Neural progenitor cell (in vitro differentiated cells): Measurements from ENCODE around the gene ADI1. TPM values are rescaled to one million over a fixed set of nuclear protein-coding genes. Genes with fewer than 3 reads are reported as not detected.
A peak's percentile ranks its signal among the peaks of the same experiment; 100 is the strongest.
"Not testable (repeated sequence)": the region's sequence is repeated elsewhere in the genome, so short reads cannot be mapped to it uniquely, and the experiment has no call there.

Experiments
- DNase-seq: peaks from one replicate; pipeline ENCODE4 v3.0.0-alpha.2; 2016; ENCODE audit warnings: low spot score
- H2AFZ ChIP-seq: fragments of 200-600 bp; sonication (generic); replicated peaks from 2 replicates; pipeline ENCODE4 v1.6.1; 2016; ENCODE audit warnings: antibody characterized with exemption
- H3F3A ChIP-seq: fragments of 200-600 bp; sonication (generic); 2 replicates; pipeline ENCODE4 v1.6.1; 2016; ENCODE audit warnings: antibody characterized with exemption, low read depth
- H3K27ac ChIP-seq: fragments of 200-600 bp; sonication (generic); 2 replicates; pipeline ENCODE4 v1.5.1; 2016; ENCODE audit warnings: mild to moderate bottlenecking
- H3K27me3 ChIP-seq: fragments of 200-600 bp; sonication (generic); 2 replicates; pipeline ENCODE4 v1.6.1; 2016; ENCODE audit warnings: mild to moderate bottlenecking, moderate library complexity
- H3K36me3 ChIP-seq: fragments of 200-600 bp; sonication (generic); 2 replicates; pipeline ENCODE4 v1.5.1; 2016
- H3K4me1 ChIP-seq: fragments of 200-600 bp; sonication (generic); 2 replicates; pipeline ENCODE4 v1.6.1; 2016; ENCODE audit warnings: mixed run types
- H3K4me2 ChIP-seq: fragments of 200-600 bp; sonication (generic); 2 replicates; pipeline ENCODE4 v1.6.1; 2016
- H3K4me3 ChIP-seq: fragments of 200-600 bp; sonication (generic); 2 replicates; pipeline ENCODE4 v1.5.1; 2016
- H3K79me2 ChIP-seq: fragments of 200-600 bp; sonication (generic); 2 replicates; pipeline ENCODE4 v1.6.1; 2016; ENCODE audit warnings: low read depth
- H3K9ac ChIP-seq: fragments of 200-600 bp; sonication (generic); 2 replicates; pipeline ENCODE4 v1.6.1; 2016
- H3K9me3 ChIP-seq: fragments of 200-600 bp; sonication (generic); 2 replicates; pipeline ENCODE4 v1.5.1; 2016; ENCODE audit warnings: low read depth
- H4K20me1 ChIP-seq: fragments of 200-600 bp; sonication (generic); 2 replicates; pipeline ENCODE4 v1.6.1; 2016; ENCODE audit warnings: low read depth
- H3K27ac Mint-ChIP-seq: 3 replicates; pipeline ENCODE4 v1.8.0; 2021; ENCODE audit warnings: mixed read lengths
- H3K27me3 Mint-ChIP-seq: 2 replicates; pipeline ENCODE4 v1.8.0; 2022; ENCODE audit warnings: low read depth, mild to moderate bottlenecking, inconsistent platforms, moderate library complexity, mixed read lengths; ENCODE audit not compliant: insufficient read depth
- H3K36me3 Mint-ChIP-seq: 3 replicates; pipeline ENCODE4 v1.8.0; 2021; ENCODE audit warnings: mixed read lengths
- H3K4me1 Mint-ChIP-seq: 3 replicates; pipeline ENCODE4 v1.8.0; 2021; ENCODE audit warnings: mixed read lengths
- H3K4me3 Mint-ChIP-seq: 3 replicates; pipeline ENCODE4 v1.8.0; 2021; ENCODE audit warnings: mild to moderate bottlenecking, moderate library complexity, mixed read lengths
- H3K9me3 Mint-ChIP-seq: 3 replicates; pipeline ENCODE4 v1.8.0; 2020; ENCODE audit warnings: mixed read lengths
- CTCF ChIP-seq: fragments of 200-600 bp; sonication (generic); IDR thresholded peaks from 2 replicates; pipeline ENCODE4 v1.5.1; 2017; ENCODE audit warnings: antibody characterized with exemption, mild to moderate bottlenecking
- EZH2 ChIP-seq: fragments of 200-600 bp; sonication (generic); IDR thresholded peaks from 2 replicates; pipeline ENCODE4 v1.6.1; 2017; ENCODE audit warnings: antibody characterized with exemption, mild to moderate bottlenecking, moderate library complexity
- EZH2phosphoT487 ChIP-seq: fragments of 200-600 bp; sonication (generic); IDR thresholded peaks from 2 replicates; pipeline ENCODE4 v1.6.1; 2017; ENCODE audit warnings: antibody characterized with exemption
- total RNA-seq: library from RNA; depleted of rRNA; stranded (reverse); fragments of >200 nt; gene quantifications from 2 replicates; pipeline ENCODE4 v1.2.3, GENCODE V29; 2015; ENCODE audit warnings: low replicate concordance

The ADI1 gene
- total RNA-seq, 1 donor from 2014 or later = 29.3 TPM

GRCh38 chr2:3454802-3455201 is 64.5 kb downstream of the ADI1 start:
- no peaks in the 10 kb centered on the region for H3K27me3 ChIP-seq
- no peaks in the 10 kb centered on the region for H3K79me2 ChIP-seq
- no peaks in the 10 kb centered on the region for H3F3A ChIP-seq
- Mint-ChIP-seq H3K27ac (no peak overlapping the region), H3K27me3 (peaks cover 8% of the 10 kb centered on the region), H3K36me3 (peaks cover 32% of the 10 kb centered on the region), H3K4me3 (no peak overlapping the region), H3K4me1 (peaks cover 22% of the 10 kb centered on the region), H3K9me3 (no peaks in the 10 kb centered on the region)
- H3K4me3 ChIP-seq = no peak overlapping the region
- no peaks in the 10 kb centered on the region for H3K36me3 ChIP-seq
- no peaks in the 10 kb centered on the region for H3K9me3 ChIP-seq
- no peak for DNase-seq
- H3K9ac ChIP-seq = no peak overlapping the region
- no peaks in the 10 kb centered on the region for H3K4me1 ChIP-seq
- H3K27ac ChIP-seq = no peak overlapping the region
- H2AFZ ChIP-seq = no peak overlapping the region
- peaks cover 8% of the 10 kb centered on the region for H4K20me1 ChIP-seq
- TF ChIP-seq EZH2 (no peak), EZH2phosphoT487 (no peak), CTCF (no peak)
- no peak overlapping the region for H3K4me2 ChIP-seq

DNA sequence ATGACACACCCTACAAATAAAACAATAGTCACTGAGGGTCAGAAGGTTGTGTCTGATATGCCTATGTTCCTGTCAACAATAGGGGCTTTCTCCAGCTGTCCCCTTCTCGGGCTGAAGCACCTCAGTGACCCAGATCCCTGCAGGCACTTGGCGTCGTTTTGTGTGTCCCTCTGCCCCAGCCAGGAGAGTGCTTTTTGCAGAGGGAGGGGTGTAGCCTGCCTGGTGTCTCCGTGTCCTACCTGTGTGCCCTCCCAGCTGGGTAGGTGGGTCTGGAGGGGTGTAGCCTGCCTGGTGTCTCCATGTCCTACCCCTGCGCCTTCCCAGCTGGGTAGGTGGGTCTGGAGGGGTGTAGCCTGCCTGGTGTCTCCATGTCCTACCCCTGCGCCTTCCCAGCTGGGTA is 65.3 kb downstream of the ADI1 start:
- H4K20me1 ChIP-seq = not testable (repeated sequence)
- peak overlapping the region; percentile 42 for H3K27ac Mint-ChIP-seq

GRCh38 chr2:3453190-3453999 is 65.9 kb downstream of the ADI1 start:
- peaks cover 30% of the 10 kb centered on the region for H3K4me1 Mint-ChIP-seq

More for the DNA sequence above, 65.3 kb downstream of the ADI1 start:
- not testable (repeated sequence) for H3K9me3 Mint-ChIP-seq, H3K4me3 Mint-ChIP-seq, H3K36me3 ChIP-seq, H3K27ac ChIP-seq, H3K27me3 Mint-ChIP-seq, H3K4me2 ChIP-seq, H3K4me1 ChIP-seq, H3K9ac ChIP-seq, H3K9me3 ChIP-seq, H3F3A ChIP-seq, DNase-seq, H3K4me3 ChIP-seq, H3K27me3 ChIP-seq, H2AFZ ChIP-seq, H3K79me2 ChIP-seq
- peaks cover 25% of the 10 kb centered on the region for H3K4me1 Mint-ChIP-seq
- peaks cover 36% of the 10 kb centered on the region for H3K36me3 Mint-ChIP-seq

More at GRCh38 chr2:3453190-3453999, 65.9 kb downstream of the ADI1 start:
- Histone ChIP-seq H3K4me2 (no peak overlapping the region), H3K36me3 (no peaks in the 10 kb centered on the region), H3K4me1 (no peaks in the 10 kb centered on the region), H3K9me3 (no peaks in the 10 kb centered on the region), H4K20me1 (peaks cover 8% of the 10 kb centered on the region), H2AFZ (no peak overlapping the region), H3K27ac (no peak overlapping the region), H3F3A (no peaks in the 10 kb centered on the region), H3K4me3 (no peak overlapping the region), H3K27me3 (no peaks in the 10 kb centered on the region), H3K79me2 (no peaks in the 10 kb centered on the region), H3K9ac (no peak overlapping the region)
- Mint-ChIP-seq H3K9me3 (no peaks in the 10 kb centered on the region), H3K27me3 (peaks cover 5% of the 10 kb centered on the region), H3K4me3 (no peak overlapping the region), H3K36me3 (peaks cover 40% of the 10 kb centered on the region), H3K27ac (peak overlapping the region; percentile 42)
- no peak for DNase-seq
- TF ChIP-seq EZH2 (no peak), EZH2phosphoT487 (no peak), CTCF (no peak)
